Limb (tissue), 2 donors: Measurements from ENCODE around the gene TTC32.
"Not testable (repeated sequence)": the region's sequence is repeated elsewhere in the genome, so short reads cannot be mapped to it uniquely, and the experiment has no call there.

Source experiments
- DNase-seq, 2 donors: peaks; one replicate each; pipeline ENCODE4 v3.0.0-alpha.2; 2016; ENCODE audit errors: extremely low spot score in 2 of 2

The TTC32 gene

GRCh38 chr2:19899985-19900930 lies 1.5 kb downstream of the TTC32 start:
- no peak for DNase-seq

- DNase-seq, result no peak
Measured at GRCh38 chr2:19898592-19899329, 3.0 kb downstream of the TTC32 start.

DNA sequence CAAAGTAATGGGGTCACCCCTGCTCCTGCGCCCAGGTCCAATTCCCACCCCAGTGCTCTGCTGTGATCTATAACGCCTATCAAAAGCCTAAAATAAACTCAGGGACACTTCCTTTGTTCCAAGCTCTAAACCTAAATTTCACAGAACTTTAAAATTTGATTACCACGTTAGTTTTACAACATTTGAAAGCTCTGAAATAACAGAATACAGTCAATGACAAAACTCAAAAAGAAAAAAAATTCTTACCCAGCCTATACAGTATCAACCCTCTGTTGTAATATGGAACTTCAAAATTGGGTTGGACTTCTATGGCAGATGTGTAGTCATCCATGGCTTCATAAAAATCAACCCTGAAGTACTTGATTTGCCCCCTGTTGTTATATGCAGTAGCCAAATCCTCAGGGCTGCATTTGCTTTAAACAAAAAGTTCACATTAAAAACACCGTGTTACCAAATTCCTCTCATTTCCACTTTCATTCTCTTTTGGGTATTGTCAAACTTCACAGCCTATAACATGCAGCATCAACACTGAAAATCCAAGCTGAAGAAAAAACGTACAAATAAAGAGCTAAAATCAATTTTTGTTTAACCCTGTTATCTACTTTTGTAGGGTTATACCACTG lies 4.0 kb downstream of the TTC32 start:
- no peak for DNase-seq

DNA sequence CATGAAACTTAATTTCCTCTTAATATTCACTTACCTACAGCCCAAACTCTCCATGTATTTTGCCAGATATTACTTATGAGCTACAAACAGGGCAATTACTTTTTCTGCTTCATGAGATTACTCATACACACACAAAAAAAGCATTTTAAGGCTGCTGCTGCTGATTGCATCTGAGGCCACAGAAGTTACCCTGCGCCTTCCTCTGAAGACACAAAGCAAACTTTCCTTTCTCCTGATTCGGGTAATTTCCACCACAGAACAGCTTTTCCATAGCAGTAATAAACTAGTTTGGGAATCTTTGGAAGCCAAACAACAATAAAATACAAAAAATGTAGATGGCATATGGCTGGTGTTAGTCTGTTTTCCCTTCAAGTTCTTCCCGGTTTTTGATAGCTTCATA lies 6.2 kb downstream of the TTC32 start:
- DNase-seq, result no peak

- no peak for DNase-seq
Measured at GRCh38 chr2:19894134-19894792, 7.5 kb downstream of the TTC32 start.

- DNase-seq, result no peak
Measured at GRCh38 chr2:19893520-19894133, 8.2 kb downstream of the TTC32 start.

DNA sequence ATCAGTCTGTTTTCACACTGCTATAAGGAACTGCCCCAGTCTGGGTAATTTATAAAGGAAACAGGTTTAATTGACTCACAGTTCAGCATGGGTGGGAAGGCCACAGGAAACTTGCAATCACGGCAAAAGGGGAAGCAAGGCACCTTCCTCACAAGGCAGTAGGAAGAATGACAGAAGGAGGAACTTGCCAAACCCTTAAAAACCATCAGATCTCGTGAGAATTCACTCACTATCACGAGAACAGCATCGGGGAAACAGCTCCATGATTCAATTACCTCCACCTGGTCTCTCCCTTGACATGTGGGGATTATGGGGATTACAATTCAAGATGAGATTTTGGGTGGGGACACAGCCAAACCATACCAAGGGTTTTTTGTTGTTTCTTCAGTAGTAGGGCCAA lies 9.8 kb downstream of the TTC32 start:
- not testable (repeated sequence) for DNase-seq

DNA sequence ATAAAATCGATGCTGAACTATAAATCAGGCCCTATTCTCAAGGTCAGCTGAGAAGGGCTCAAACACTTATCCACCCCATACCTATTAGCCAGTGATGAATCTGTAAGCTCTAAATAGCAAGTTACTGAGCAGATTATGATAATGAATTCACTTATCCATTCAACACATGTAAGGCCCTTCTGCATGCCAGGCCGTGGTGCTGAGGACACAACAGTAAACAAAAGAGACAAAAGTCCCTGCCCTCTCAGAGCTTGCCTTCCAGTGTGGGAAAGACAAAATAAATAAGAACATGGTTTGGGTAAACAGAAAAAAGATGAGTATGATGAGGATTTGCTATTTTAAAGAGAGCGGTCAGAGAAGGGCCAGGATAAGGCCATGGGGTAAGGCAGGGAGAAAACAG lies 11.7 kb downstream of the TTC32 start:
- no peak for DNase-seq

GRCh38 chr2:19888831-19889230 lies 13.0 kb downstream of the TTC32 start:
- DNase-seq, result peak in 1 of 2 donors; percentile 19

GRCh38 chr2:19887510-19887909 lies 14.3 kb downstream of the TTC32 start:
- DNase-seq, result no peak

- no peak for DNase-seq
Measured at GRCh38 chr2:19886261-19886660, 15.5 kb downstream of the TTC32 start.

DNA sequence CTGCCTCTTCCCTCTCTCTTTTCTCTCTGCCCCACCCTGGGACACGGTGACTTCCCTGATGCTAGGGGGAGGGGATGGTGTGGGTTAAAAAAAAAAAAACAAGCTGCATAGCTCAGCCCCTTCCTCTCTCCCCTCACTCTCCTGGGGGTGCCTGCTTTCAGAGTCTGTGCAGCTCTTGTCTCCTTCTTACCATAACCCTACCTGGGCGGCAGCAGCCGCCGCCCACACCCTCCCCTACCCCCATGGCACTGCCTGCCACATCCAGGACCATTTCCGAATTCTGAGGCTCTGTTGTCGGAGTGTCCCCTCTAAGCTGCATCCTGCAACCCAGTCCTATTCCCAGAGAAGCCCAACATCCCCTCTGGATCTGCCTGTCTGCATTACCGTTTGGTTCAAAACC lies 16.0 kb downstream of the TTC32 start:
- no peak for DNase-seq

- peak in 1 of 2 donors; percentile 6 for DNase-seq
Measured at GRCh38 chr2:19883971-19884720, 17.6 kb downstream of the TTC32 start.

DNA sequence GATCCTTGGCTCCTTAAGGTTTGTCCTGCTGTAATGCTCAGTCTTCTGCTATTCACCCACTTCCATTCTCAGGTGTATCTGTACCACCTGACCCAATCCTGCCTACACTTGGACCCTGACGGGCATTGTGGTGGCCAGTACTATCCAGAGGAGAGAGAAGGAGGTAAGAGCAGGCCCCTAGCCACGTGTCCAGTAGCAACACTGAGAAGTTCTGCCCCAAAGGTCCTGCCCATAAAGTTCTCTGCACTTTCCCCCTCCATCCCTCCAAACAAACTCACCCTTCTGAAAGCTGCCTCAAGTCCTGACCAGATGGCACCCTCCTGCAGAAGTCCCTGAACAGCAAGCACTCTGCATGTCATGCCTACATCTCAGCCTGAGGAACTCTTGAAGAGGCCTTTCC lies 18.3 kb downstream of the TTC32 start:
- no peak for DNase-seq

GRCh38 chr2:19882286-19882685 lies 19.5 kb downstream of the TTC32 start:
- DNase-seq, result no peak

- no peak for DNase-seq
Measured at GRCh38 chr2:19881908-19882265, 19.9 kb downstream of the TTC32 start.

DNA sequence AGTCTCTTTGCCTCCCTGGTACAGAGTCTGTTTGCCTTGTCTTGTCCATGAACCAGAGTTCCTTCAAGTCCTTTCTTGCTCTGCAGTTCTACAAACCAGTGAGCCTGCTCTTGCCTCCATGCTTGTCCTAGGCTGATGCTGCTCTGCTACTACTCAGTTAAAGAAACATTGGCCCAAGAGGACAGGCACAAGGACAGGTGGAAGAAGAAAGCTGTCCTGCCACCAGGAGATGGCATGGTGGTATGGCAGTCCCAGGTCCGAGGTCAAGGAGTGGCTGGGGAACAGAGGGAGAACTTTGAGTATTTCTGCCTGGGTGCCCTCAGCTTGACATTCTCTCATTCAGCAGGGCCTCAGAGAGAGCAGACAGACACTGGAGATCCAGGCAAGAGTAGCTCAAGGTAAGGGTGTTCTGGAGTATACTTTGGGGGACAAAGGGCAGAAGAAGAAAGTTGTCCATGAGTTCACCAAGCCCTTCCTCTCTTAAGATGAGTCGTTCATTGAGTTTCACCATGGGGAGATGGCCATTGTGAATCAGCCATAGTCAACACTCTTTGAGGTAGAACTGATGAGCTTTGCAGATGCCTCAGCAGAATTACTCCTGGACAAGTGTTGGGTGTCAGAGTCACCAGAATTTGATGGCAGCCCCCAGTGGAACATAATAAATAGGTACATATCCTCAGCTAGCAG lies 20.4 kb downstream of the TTC32 start:
- DNase-seq, result peak in 1 of 2 donors; percentile 6

DNA sequence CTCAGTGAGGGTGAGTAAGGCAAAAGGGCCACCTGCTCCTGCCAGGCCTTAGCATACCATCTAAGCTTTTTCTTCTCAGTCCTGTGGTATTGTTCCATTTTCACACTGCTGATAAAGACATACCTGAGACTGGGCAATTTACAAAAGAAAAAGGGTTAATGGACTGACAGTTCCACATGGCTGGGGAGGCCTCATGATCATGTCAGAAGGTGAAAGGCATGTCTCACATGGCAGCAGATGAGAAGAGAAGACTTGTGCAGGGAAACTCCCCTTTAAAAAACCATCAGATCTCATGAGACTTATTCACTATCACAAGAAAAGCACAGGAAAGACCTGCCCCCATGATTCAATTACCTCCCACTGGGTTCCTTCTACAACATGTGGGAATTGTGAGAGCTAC lies 21.6 kb downstream of the TTC32 start:
- not testable (repeated sequence) for DNase-seq

GRCh38 chr2:19879120-19879519 lies 22.7 kb downstream of the TTC32 start:
- DNase-seq, result no peak
